NCI-H345 (cell line): Measurements from ENCODE around the gene ZSWIM6.

Experiments used
- DNase-seq: peaks from one replicate; lab custom pipeline; 2025; lab: John Stamatoyannopoulos, UW

The ZSWIM6 gene

GRCh38 chr5:61538722-61539501 lies 206.9 kb downstream of the ZSWIM6 start:
- no peak for DNase-seq

- DNase-seq: no peak
These were observed 217.5 kb downstream of the ZSWIM6 start for GRCh38 chr5:61549530-61549929.

GRCh38 chr5:61551637-61552313 lies 219.7 kb downstream of the ZSWIM6 start:
- no peak for DNase-seq

GRCh38 chr5:61559146-61559545 lies 227.1 kb downstream of the ZSWIM6 start:
- DNase-seq: peak; percentile 4

- DNase-seq: no peak
These were observed 227.7 kb downstream of the ZSWIM6 start for GRCh38 chr5:61559722-61560121.

GRCh38 chr5:61563401-61563800 lies 231.3 kb downstream of the ZSWIM6 start:
- no peak for DNase-seq

GRCh38 chr5:61567337-61567736 lies 235.3 kb downstream of the ZSWIM6 start:
- no peak for DNase-seq

GRCh38 chr5:61569353-61569752 lies 237.3 kb downstream of the ZSWIM6 start:
- no peak for DNase-seq

- no peak for DNase-seq
These were observed 238.7 kb downstream of the ZSWIM6 start for GRCh38 chr5:61570767-61571166.

GRCh38 chr5:61572959-61573358 lies 240.9 kb downstream of the ZSWIM6 start:
- no peak for DNase-seq

- DNase-seq: no peak
These were observed 243.0 kb downstream of the ZSWIM6 start for GRCh38 chr5:61575103-61575502.

GRCh38 chr5:61575581-61575980 lies 243.5 kb downstream of the ZSWIM6 start:
- no peak for DNase-seq

- no peak for DNase-seq
These were observed 244.5 kb downstream of the ZSWIM6 start for GRCh38 chr5:61576556-61576955.

GRCh38 chr5:61578858-61579503 lies 246.9 kb downstream of the ZSWIM6 start:
- no peak for DNase-seq

GRCh38 chr5:61582205-61582820 lies 250.3 kb downstream of the ZSWIM6 start:
- DNase-seq: no peak

- DNase-seq: no peak
These were observed 250.8 kb downstream of the ZSWIM6 start for GRCh38 chr5:61582887-61583286.

GRCh38 chr5:61586096-61587084 lies 254.3 kb downstream of the ZSWIM6 start:
- no peak for DNase-seq

GRCh38 chr5:61587125-61587524 lies 255.1 kb downstream of the ZSWIM6 start:
- no peak for DNase-seq

- no peak for DNase-seq
These were observed 256.2 kb downstream of the ZSWIM6 start for GRCh38 chr5:61588216-61588615.

- no peak for DNase-seq
These were observed 257.9 kb downstream of the ZSWIM6 start for GRCh38 chr5:61589946-61590345.

- DNase-seq: no peak
These were observed 258.4 kb downstream of the ZSWIM6 start for GRCh38 chr5:61590473-61590872.
